Renal pelvis (tissue), 12 donors: ENCODE results near the gene TRPC4. TPM values are rescaled to one million over a fixed set of nuclear protein-coding genes. Genes with fewer than 3 reads are reported as not detected.

Experiments
- DNase-seq: peaks from one replicate; pipeline ENCODE4 v3.0.0-alpha.2; 2013
- long read RNA-seq, 16 experiments: transcript quantifications; one replicate each; lab custom pipeline, GENCODE V29; 2026
- polyA plus RNA-seq, 3 donors: library from polyadenylated mRNA; unstranded; fragments of 120-200 nt; gene quantifications; one replicate each; pipeline ENCODE4 v1.2.1, GENCODE V29; 2013; ENCODE audit not compliant: insufficient read length in 3 of 3

The TRPC4 gene
- 1 to 10 TPM; 3.1 to 4.6 (median 3.7) TPM for polyA plus RNA-seq
- long read RNA-seq, donor 1, full-length matches to known transcripts, result 2 of 2 reads
- long read RNA-seq, donor 1, partial matches to known transcripts, result 0 of 2 reads
- long read RNA-seq, donor 1, other reads (novel, unspliced or antisense), result 0 of 2 reads
- long read RNA-seq, donor 2, result 0 reads
- long read RNA-seq, donor 3, result 0 reads
- long read RNA-seq, donor 4, result 0 reads
- long read RNA-seq, donor 5, full-length matches to known transcripts, result 1 of 1 reads
- long read RNA-seq, donor 5, partial matches to known transcripts, result 0 of 1 reads
- long read RNA-seq, donor 5, other reads (novel, unspliced or antisense), result 0 of 1 reads
- long read RNA-seq, donor 6, full-length matches to known transcripts, result 1 of 1 reads
- long read RNA-seq, donor 6, partial matches to known transcripts, result 0 of 1 reads
- long read RNA-seq, donor 6, other reads (novel, unspliced or antisense), result 0 of 1 reads
- long read RNA-seq, donor 7, full-length matches to known transcripts, result 1 of 1 reads
- long read RNA-seq, donor 7, partial matches to known transcripts, result 0 of 1 reads
- long read RNA-seq, donor 7, other reads (novel, unspliced or antisense), result 0 of 1 reads
- long read RNA-seq, donor 8, result 0 reads
- long read RNA-seq, donor 9, result 0 reads
- long read RNA-seq, donor 10, result 0 reads
- long read RNA-seq, donor 11, result 0 reads
- long read RNA-seq, donor 12, full-length matches to known transcripts, result 1 of 1 reads
- long read RNA-seq, donor 12, partial matches to known transcripts, result 0 of 1 reads
- long read RNA-seq, donor 12, other reads (novel, unspliced or antisense), result 0 of 1 reads
- long read RNA-seq, donor 13, result 0 reads
- long read RNA-seq, donor 14, result 0 reads
- long read RNA-seq, donor 15, result 0 reads
- long read RNA-seq, donor 16, result 0 reads

DNA sequence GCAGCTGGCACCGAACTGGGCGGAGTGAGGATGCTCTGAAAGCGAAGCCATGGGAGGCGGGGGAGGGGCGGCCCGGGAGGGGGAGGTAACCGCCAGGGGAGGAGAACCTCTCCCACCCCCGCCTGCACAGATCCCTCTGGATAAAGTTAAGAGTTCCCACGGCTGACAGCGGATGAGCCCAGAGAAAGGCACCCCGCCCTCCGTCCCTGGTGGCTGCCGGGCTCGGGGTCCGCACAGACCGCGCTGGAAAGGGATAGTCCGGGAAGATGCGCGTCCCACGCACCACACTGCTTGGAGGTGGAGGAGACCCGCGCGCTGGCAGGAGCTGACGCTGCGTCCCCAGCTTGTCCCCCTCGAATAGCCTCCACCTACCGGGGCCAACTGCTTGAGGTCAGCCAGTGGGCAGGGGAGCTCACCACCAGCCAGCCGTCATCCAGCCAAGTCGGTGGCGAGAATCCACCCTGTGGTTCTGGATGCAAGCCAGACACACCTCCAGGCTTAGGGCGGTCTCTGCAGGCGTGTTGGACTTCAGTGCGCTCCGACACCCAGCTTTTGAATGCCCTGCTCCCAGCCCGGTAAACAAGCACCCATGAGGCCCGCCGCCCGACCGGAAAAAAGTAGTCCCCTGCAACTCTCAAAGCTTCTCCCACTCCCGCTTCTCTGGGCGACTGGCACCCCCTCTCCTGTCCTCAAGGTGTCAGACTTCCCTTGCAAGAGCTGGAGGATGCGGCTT, at the start of gene TRPC4:
TRPC4 (minus strand) TSS at position 17 of the 733 bp plus-strand sequence. CDS start 86,439 bp downstream, outside the sequence.
- peak; percentile 74 for DNase-seq

DNA sequence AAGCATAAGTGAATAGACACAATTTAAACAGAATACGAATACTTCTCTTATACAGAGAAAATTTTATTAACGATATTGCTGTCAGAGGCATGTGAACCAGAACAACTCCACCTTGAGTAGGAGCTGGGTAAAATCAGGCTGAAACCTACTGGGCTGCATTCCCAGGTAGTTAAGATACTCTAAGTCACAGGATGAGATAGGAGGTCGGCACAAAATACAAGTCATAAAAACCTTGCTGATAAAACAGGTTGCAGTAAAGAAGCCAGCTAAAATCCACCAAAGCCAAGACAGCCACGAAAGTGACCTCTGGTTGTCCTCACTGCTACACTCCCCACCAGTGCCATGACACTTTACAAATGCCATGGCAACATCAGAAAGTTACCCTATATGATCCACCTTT, 49.2 kb upstream of the TRPC4 start:
- no peak for DNase-seq

- DNase-seq, result no peak
Measured at GRCh38 chr13:37918116-37918714, 48.6 kb upstream of the TRPC4 start.

GRCh38 chr13:37914781-37915391, 45.3 kb upstream of the TRPC4 start:
- DNase-seq, result no peak

GRCh38 chr13:37910790-37911189, 41.2 kb upstream of the TRPC4 start:
- DNase-seq, result no peak

DNA sequence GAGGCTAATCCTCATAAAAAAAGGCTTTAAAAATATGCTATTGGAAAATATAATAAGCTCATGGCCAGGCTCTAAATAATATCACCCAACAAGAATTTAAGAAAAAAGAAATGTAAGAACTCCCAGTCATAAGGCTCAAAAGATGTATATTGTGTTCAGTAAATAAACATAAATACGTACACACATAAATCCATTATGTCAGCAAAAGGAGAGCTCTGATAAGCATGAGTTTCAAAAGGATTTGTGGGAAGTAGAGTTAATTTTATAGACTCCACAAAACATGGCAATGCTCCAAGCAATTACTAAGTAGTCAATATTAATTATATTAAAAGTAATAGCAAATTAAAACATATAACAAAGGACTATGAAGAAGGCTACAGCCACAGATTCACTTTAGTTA, 37.3 kb upstream of the TRPC4 start:
- no peak for DNase-seq

GRCh38 chr13:37905736-37906135, 36.2 kb upstream of the TRPC4 start:
- no peak for DNase-seq

DNA sequence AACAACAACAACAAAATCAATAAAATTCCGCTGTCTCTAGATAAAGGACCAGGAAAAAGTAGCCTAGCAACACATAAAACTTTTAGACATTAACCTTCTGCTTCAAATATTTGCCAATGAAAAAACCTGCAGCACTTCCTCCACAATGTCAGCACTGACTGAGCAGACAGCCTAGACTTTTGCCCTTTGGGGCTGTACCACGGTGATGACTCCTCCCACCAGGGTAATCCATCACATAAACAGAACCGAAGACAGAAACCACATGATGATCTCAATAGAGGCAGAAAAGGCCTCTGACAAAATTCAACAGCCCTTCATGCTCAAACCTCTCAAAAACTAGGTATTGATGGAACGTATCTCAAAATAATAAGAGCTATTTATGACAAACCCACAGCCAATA, 30.2 kb upstream of the TRPC4 start:
- DNase-seq, result peak; percentile 35

GRCh38 chr13:37893321-37893720, 23.7 kb upstream of the TRPC4 start:
- DNase-seq, result peak; percentile 63

GRCh38 chr13:37889820-37890219, 20.2 kb upstream of the TRPC4 start:
- DNase-seq, result no peak

- DNase-seq, result no peak
Measured at GRCh38 chr13:37889102-37889501, 19.5 kb upstream of the TRPC4 start.

- DNase-seq, result no peak
Measured at GRCh38 chr13:37886879-37887278, 17.3 kb upstream of the TRPC4 start.

DNA sequence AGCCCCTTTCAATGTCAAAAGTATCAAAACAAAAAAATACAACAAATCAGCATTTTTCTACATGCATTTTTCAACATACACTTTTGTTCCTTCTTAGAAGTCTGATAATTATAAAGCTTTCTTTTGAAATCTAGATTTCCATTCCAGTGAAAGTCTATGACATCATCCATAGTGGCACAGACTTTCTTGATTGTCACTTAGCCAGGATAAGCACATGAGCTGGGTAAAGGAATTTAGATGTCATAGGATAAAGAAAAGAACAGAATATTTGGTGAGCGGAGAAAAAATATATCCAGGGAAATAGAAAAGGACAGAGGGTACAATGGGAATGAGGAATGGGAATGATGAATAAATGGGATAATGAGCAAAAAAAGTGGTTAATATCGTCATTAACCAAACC, 15.1 kb upstream of the TRPC4 start:
- DNase-seq, result no peak

GRCh38 chr13:37884026-37884425, 14.5 kb upstream of the TRPC4 start:
- DNase-seq, result no peak

DNA sequence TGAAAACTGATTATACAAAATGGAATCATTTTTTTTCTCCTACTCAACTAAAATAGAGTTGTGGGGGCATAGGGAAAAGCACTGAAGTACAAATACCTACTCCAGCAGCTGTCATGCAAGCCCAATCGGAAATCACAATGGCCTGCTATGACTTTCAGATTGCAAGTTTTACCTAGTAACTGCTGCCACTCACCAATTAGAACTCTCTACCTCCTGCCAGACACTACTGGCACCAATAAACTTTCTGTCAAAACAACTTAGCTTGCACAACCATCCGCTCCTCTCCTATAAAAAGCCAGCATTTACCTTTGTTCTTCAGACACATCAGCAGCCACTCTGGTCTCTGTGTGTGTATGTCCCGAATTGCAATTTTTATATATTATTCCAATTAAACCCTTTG, 9.3 kb upstream of the TRPC4 start:
- DNase-seq, result no peak

DNA sequence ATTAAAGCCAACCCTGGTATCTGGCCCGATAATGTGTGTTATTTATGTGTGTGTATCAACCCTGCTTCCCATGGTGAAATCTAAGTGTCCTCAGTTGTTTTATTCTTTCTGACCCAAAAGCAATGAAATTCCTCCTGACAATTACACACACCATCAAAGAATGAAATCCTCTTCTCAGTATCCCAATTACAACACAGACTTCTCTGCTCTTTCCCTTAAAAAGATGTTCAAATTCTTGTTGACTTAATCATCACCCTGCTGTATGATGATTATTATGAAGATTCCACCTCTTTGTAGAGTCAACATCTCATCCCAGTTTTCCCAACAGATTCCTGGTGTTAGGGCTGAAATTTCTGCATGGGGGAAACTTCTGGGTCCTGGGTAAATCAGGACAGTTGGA, 8.9 kb upstream of the TRPC4 start:
- DNase-seq, result no peak

DNA sequence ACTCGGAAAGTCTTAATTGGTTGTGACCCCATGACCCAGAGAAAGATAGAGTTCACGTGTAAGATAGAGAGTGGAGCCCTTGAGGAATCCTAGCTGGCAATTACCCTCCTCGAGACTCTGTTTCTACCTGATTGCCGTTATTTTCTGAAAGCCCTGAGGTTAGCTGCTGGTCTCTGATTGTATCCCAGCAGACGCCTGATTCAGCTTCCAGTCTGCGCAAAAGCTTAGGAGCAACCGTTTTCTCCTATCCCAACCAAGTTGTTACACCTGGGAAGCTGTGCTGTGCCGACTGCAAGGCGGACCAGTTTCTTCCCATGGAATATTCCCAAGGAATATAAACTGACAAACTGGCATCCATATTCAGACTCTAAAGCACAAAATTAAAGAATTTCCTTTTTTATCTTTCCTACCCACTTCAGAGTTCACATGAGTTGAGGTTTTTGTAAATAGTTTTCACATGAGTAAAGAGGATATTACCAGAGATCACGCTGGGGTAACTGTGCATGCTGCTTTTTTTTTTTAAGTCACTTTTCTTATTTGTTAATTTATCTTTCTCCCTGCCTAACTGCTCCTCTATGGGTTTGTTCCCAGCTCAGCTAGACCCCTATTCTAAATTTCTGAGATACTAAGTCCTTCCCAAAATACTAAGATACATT, 1.5 kb upstream of the TRPC4 start:
- DNase-seq, result no peak

- DNase-seq, result no peak
Measured at GRCh38 chr13:37870489-37870845, 895 bp upstream of the TRPC4 start.

DNA sequence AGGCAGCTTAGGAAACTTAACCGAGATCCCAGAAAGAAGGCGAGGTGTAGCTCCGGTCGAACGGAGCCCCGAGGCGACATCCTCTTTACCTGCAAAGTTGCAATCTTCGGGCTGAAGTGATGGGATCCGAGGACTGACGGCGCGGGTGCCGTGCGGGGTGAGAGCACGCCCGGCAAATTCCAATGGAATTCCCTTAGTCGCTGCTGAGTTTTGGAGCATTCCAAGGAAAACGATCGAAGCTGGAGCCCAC, 141 bp downstream of the TRPC4 start:
- DNase-seq, result peak; percentile 26

DNA sequence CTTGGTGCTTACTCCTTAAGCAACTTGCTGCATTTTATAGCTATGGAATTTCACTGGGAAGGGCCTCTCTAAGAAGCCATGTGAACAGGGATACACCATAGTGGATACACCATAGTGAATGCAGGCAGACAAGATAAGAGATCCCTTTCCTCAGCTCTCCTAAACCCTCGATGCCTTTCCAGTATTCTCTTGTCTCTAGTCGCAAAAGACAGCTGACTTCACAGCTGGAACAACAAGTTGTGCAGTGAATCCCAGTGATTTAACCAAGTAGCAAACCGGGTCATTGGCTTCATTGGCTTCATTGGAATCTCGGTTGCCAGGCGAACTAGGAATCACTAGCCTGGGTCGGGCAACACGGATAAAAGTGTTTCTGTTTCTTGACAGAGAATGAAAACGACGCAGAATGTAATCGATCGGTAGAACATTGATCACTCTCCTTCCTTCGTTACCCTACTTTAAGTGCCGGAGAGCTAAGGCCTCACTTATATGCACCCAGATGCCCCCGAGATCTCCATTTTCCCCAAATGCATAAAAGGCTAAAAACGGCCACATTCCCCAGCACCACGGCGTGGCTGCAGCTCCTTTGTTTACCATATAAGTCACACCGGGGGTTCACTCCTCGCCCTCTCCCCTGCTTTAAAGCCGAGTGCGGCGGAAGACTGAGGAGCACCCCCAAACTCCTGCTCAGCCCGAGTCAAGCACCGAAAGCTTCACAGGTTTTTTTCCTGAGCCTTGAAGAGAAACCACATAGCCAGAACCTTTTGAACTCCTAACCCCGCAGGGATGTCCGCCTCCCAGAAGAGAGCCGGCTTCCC, 674 bp downstream of the TRPC4 start:
- peak; percentile 43 for DNase-seq
